Endothelial cell (in vitro differentiated cells): ENCODE results near the gene HYAL1. TPM values are rescaled to one million over a fixed set of nuclear protein-coding genes. Genes with fewer than 3 reads are reported as not detected.
A peak's percentile ranks its signal among the peaks of the same experiment; 100 is the strongest.

Experiments
- DNase-seq: peaks from one replicate; pipeline ENCODE4 v3.0.0; 2021; ENCODE audit warnings: low spot score
- H3K27ac Mint-ChIP-seq: one replicate; pipeline ENCODE4 v1.8.0; 2021; ENCODE audit warnings: mixed read lengths, inconsistent platforms; ENCODE audit not compliant: unreplicated experiment
- H3K27me3 Mint-ChIP-seq: one replicate; pipeline ENCODE4 v1.8.0; 2021; ENCODE audit warnings: mild to moderate bottlenecking, moderate library complexity, mixed read lengths, inconsistent platforms; ENCODE audit not compliant: unreplicated experiment
- H3K36me3 Mint-ChIP-seq: one replicate; pipeline ENCODE4 v1.8.0; 2021; ENCODE audit warnings: mild to moderate bottlenecking, low read depth, mixed read lengths, inconsistent platforms; ENCODE audit not compliant: unreplicated experiment
- H3K4me1 Mint-ChIP-seq: one replicate; pipeline ENCODE4 v1.8.0; 2021; ENCODE audit warnings: mild to moderate bottlenecking, mixed read lengths, inconsistent platforms; ENCODE audit not compliant: unreplicated experiment
- H3K4me3 Mint-ChIP-seq: one replicate; pipeline ENCODE4 v1.8.0; 2021; ENCODE audit warnings: mild to moderate bottlenecking, mixed read lengths, inconsistent platforms; ENCODE audit not compliant: unreplicated experiment
- H3K9me3 Mint-ChIP-seq: one replicate; pipeline ENCODE4 v1.8.0; 2021; ENCODE audit warnings: mixed read lengths, inconsistent platforms; ENCODE audit not compliant: unreplicated experiment
- CTCF ChIP-seq: fragments of 200-600 bp; sonication (generic); IDR thresholded peaks from one replicate; pipeline ENCODE4 v1.5.0; 2021; ENCODE audit warnings: antibody characterized with exemption; ENCODE audit not compliant: unreplicated experiment
- total RNA-seq: library from RNA; stranded (reverse); fragmentation: NEBNext Ultra II Directional; extraction: Animal tissue kit (Norgen Biotek cat#: 25700); gene quantifications from one replicate; pipeline ENCODE4 v1.2.1, GENCODE V29; 2021; ENCODE audit not compliant: unreplicated experiment

Gene HYAL1
- total RNA-seq, 1 donor from 2014 or later: 1.6 TPM

- no peaks in the 10 kb centered on the region for H3K9me3 Mint-ChIP-seq
- no peak overlapping the region for H3K4me3 Mint-ChIP-seq
- peaks cover 2% of the 10 kb centered on the region for H3K4me1 Mint-ChIP-seq
- no peak for DNase-seq
- H3K27me3 Mint-ChIP-seq: peaks cover 39% of the 10 kb centered on the region
- TF ChIP-seq CTCF: no peak
- peak overlapping the region; percentile 64 for H3K27ac Mint-ChIP-seq
- peaks cover 9% of the 10 kb centered on the region for H3K36me3 Mint-ChIP-seq
These were observed 37.4 kb downstream of the HYAL1 start for GRCh38 chr3:50266017-50266416.

GRCh38 chr3:50265571-50265970 is 37.8 kb downstream of the HYAL1 start:
- Mint-ChIP-seq H3K36me3 (peaks cover 9% of the 10 kb centered on the region), H3K27ac (peak overlapping the region; percentile 64), H3K4me1 (peaks cover 2% of the 10 kb centered on the region), H3K4me3 (no peak overlapping the region), H3K9me3 (no peaks in the 10 kb centered on the region), H3K27me3 (peaks cover 39% of the 10 kb centered on the region)
- no peak for DNase-seq
- TF ChIP-seq CTCF: no peak

DNA sequence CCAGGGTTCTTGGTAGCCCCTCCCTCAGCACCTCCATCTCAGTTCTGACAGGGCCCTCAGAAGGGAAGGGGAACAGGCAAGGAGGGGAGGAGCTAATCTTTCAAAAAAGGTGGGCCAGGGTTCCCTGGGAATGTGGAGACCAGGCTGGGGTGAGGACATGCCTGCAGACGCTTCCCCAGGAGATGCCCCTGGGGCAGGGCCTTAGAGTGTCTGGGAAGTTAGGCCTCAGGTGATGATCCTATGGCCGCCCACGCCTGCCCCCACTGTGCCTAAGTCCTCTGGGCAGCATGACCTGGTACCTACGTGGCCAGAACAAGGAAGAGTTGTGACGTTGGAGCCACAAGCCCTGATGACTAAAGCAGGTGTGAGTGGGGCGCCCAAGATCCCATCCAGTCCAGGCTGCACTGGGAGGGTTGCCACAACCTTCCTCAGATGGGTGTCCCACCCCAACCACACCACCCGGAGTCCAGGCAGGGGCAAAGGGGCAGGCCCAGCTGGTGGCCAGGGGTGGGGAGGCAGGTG is 38.3 kb downstream of the HYAL1 start:
- Mint-ChIP-seq H3K27ac (peak overlapping the region; percentile 43), H3K36me3 (peaks cover 9% of the 10 kb centered on the region), H3K9me3 (no peaks in the 10 kb centered on the region), H3K27me3 (peaks cover 38% of the 10 kb centered on the region), H3K4me3 (no peak overlapping the region), H3K4me1 (peaks cover 2% of the 10 kb centered on the region)
- no peak for DNase-seq
- no peak for TF ChIP-seq CTCF

DNA sequence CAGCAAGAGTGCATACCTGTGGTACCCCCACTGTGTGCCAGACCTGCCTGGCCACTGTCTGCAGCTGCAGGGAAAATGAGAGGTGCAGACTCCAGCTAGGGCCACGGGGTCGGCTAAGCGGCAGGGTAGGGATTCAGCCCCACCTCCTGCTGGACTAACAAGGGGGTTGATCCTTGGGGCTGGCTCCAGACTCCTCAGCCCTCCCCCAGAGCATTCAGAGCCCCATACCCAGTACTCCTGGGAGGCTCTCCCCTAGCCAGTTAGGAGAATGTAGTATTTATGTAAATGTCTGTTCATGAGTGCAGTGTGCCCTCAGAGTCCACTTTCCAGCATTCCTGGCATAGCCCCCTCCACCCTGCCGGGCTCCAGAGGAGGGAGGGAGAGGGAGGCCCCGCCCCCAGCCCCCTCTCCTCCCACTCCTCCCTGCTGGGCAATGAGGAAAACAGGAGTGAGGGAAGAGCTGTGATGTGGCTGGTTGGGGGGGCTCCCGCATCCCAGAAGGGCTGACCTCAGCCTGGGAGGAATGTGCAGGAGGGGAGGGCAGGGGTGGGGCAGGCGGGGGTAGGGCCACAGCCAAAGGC is 38.9 kb downstream of the HYAL1 start:
- Mint-ChIP-seq H3K4me3 (peak overlapping the region; percentile 27), H3K4me1 (peaks cover 6% of the 10 kb centered on the region), H3K27me3 (peaks cover 40% of the 10 kb centered on the region), H3K27ac (no peak overlapping the region), H3K36me3 (peaks cover 9% of the 10 kb centered on the region), H3K9me3 (no peaks in the 10 kb centered on the region)
- TF ChIP-seq CTCF: no peak
- peak; percentile 51 for DNase-seq
